KMS-11 (cell line): ENCODE results near the gene OR10R2.

Experiments
- H2AFZ ChIP-seq: fragments of 200-600 bp; sonication (generic); 2 replicates; pipeline ENCODE4 v1.6.1; 2016; ENCODE audit warnings: antibody characterized with exemption, mixed run types, low read depth
- H3K27ac ChIP-seq: fragments of 200-600 bp; sonication (generic); 2 replicates; pipeline ENCODE4 v1.6.1; 2016; ENCODE audit warnings: mild to moderate bottlenecking, mixed run types
- H3K27me3 ChIP-seq: fragments of 200-600 bp; sonication (generic); 2 replicates; pipeline ENCODE4 v1.6.1; 2017; ENCODE audit warnings: mild to moderate bottlenecking, low read depth, mixed run types, moderate library complexity; ENCODE audit not compliant: insufficient read depth
- H3K36me3 ChIP-seq: fragments of 200-600 bp; sonication (generic); 2 replicates; pipeline ENCODE4 v1.6.1; 2017; ENCODE audit warnings: mild to moderate bottlenecking, mixed run types; ENCODE audit not compliant: insufficient read depth
- H3K4me1 ChIP-seq: fragments of 200-600 bp; sonication (generic); 2 replicates; pipeline ENCODE4 v1.6.1; 2016; ENCODE audit warnings: mild to moderate bottlenecking, low read depth, mixed run types; ENCODE audit not compliant: poor library complexity, severe bottlenecking
- H3K4me2 ChIP-seq: fragments of 200-600 bp; sonication (generic); 2 replicates; pipeline ENCODE4 v1.7.0; 2016; ENCODE audit warnings: mild to moderate bottlenecking, mixed run types
- H3K4me3 ChIP-seq: fragments of 200-600 bp; sonication (generic); IDR thresholded peaks from 2 replicates; pipeline ENCODE4 v1.6.1; 2017; ENCODE audit warnings: low read depth, low read length, mixed read lengths; ENCODE audit not compliant: insufficient read depth
- H3K79me2 ChIP-seq: fragments of 200-600 bp; sonication (generic); 2 replicates; pipeline ENCODE4 v1.6.1; 2016; ENCODE audit warnings: low read depth, mixed run types; ENCODE audit not compliant: insufficient read depth
- H3K9ac ChIP-seq: fragments of 200-600 bp; sonication (generic); 2 replicates; pipeline ENCODE4 v1.6.1; 2016; ENCODE audit warnings: mild to moderate bottlenecking, mixed run types
- H4K20me1 ChIP-seq: fragments of 200-600 bp; sonication (generic); 2 replicates; pipeline ENCODE4 v1.6.1; 2016; ENCODE audit warnings: mild to moderate bottlenecking, mixed run types; ENCODE audit not compliant: insufficient read depth
- CTCF ChIP-seq: fragments of 200-600 bp; sonication (generic); conservative IDR thresholded peaks from 2 replicates; pipeline ENCODE4 v1.6.1; 2017; ENCODE audit warnings: low read depth, mild to moderate bottlenecking, antibody characterized with exemption, low read length, moderate library complexity, mixed read lengths

OR10R2 gene

GRCh38 chr1:158494796-158495195, 22.8 kb downstream of the OR10R2 start:
- Histone ChIP-seq H3K27me3 (no peaks in the 10 kb centered on the region), H2AFZ (no peak overlapping the region), H4K20me1 (no peaks in the 10 kb centered on the region), H3K4me2 (no peak overlapping the region), H3K9ac (no peak overlapping the region), H3K4me3 (no peak overlapping the region), H3K36me3 (no peaks in the 10 kb centered on the region), H3K4me1 (no peaks in the 10 kb centered on the region), H3K27ac (no peak overlapping the region), H3K79me2 (no peaks in the 10 kb centered on the region)
- no peak for TF ChIP-seq CTCF

GRCh38 chr1:158496374-158496773, 24.4 kb downstream of the OR10R2 start:
- no peaks in the 10 kb centered on the region for H4K20me1 ChIP-seq
- H3K9ac ChIP-seq, result no peak overlapping the region
- TF ChIP-seq CTCF, result peak; percentile 50
- H3K4me2 ChIP-seq, result no peak overlapping the region
- H3K36me3 ChIP-seq, result no peaks in the 10 kb centered on the region
- H3K27me3 ChIP-seq, result no peaks in the 10 kb centered on the region
- H3K4me1 ChIP-seq, result no peaks in the 10 kb centered on the region
- no peak overlapping the region for H3K27ac ChIP-seq
- H3K4me3 ChIP-seq, result no peak overlapping the region
- H3K79me2 ChIP-seq, result no peaks in the 10 kb centered on the region
- H2AFZ ChIP-seq, result no peak overlapping the region

GRCh38 chr1:158506369-158506987, 34.5 kb downstream of the OR10R2 start:
- H3K27me3 ChIP-seq, result no peaks in the 10 kb centered on the region
- H3K9ac ChIP-seq, result no peak overlapping the region
- no peak overlapping the region for H3K4me2 ChIP-seq
- no peaks in the 10 kb centered on the region for H3K79me2 ChIP-seq
- no peaks in the 10 kb centered on the region for H3K4me1 ChIP-seq
- TF ChIP-seq CTCF, result peak; percentile 89
- H4K20me1 ChIP-seq, result no peaks in the 10 kb centered on the region
- H3K36me3 ChIP-seq, result no peaks in the 10 kb centered on the region
- no peak overlapping the region for H3K27ac ChIP-seq
- H3K4me3 ChIP-seq, result no peak overlapping the region
- H2AFZ ChIP-seq, result no peak overlapping the region

GRCh38 chr1:158507511-158507910, 35.5 kb downstream of the OR10R2 start:
- no peak overlapping the region for H3K4me3 ChIP-seq
- no peaks in the 10 kb centered on the region for H3K27me3 ChIP-seq
- H3K4me1 ChIP-seq, result no peaks in the 10 kb centered on the region
- H2AFZ ChIP-seq, result no peak overlapping the region
- no peak for TF ChIP-seq CTCF
- H3K27ac ChIP-seq, result no peak overlapping the region
- H3K9ac ChIP-seq, result no peak overlapping the region
- H4K20me1 ChIP-seq, result no peaks in the 10 kb centered on the region
- H3K4me2 ChIP-seq, result no peak overlapping the region
- no peaks in the 10 kb centered on the region for H3K36me3 ChIP-seq
- H3K79me2 ChIP-seq, result no peaks in the 10 kb centered on the region
